CD4-positive, alpha-beta T cell treated with Interleukin-15 for 4 hours (primary cell): ENCODE results near the gene LRRC56.

ENCODE experiments used
- DNase-seq: peaks from one replicate; pipeline ENCODE4 v3.0.0-alpha.2; 2020; ENCODE audit warnings: low spot score

The LRRC56 gene

GRCh38 chr11:601573-602245, 64.4 kb downstream of the LRRC56 start:
- no peak for DNase-seq

GRCh38 chr11:603154-603553, 65.8 kb downstream of the LRRC56 start:
- no peak for DNase-seq
